HepG2 (cell line): ENCODE data around the gene SFTPB. TPM values are rescaled to one million over a fixed set of nuclear protein-coding genes. Genes with fewer than 3 reads are reported as not detected.

ENCODE experiments used
- ATAC-seq: fragments of 200-7000 bp; cut with Tn5 transposase; 3 replicates; pipeline ENCODE4 v1.9.1; 2020; ENCODE audit warnings: mild to moderate bottlenecking, moderate library complexity
- BruUV-seq: library from RNA; stranded (reverse); fragments of 400-500 nt; replicated peaks from 2 replicates; lab custom pipeline; 2021; lab: Mats Ljungman, UMichigan
- CTCF ChIA-PET: fragments of 300-600 bp; formaldehyde crosslinking; extraction: SDS; loops from one replicate; lab custom pipeline; 2021; ENCODE audit warnings: low total read pairs, inconsistent platforms, low intra/inter-chr PET ratio; lab: Yijun Ruan, JAX
- POLR2A ChIA-PET: fragments of 350-600 bp; sonication (Branson Sonifier 250); formaldehyde crosslinking; loops from one replicate; lab custom pipeline; 2020; ENCODE audit warnings: antibody characterized with exemption, inconsistent platforms; lab: Yijun Ruan, JAX
- DNase-seq: peaks from one replicate; pipeline ENCODE4 v3.0.0-alpha.2; 2015; ENCODE audit warnings: low spot score
- FAIRE-seq: peaks from 3 replicates; lab custom pipeline; 2011; peaks lifted over from hg19 to GRCh38; lab: Jason Lieb, UNC
- H2AFZ ChIP-seq: one replicate; pipeline ENCODE4 v1.6.1; 2011; ENCODE audit warnings: low read length, inconsistent platforms
- H3K27ac ChIP-seq: fragments of 300-600 bp; 3 replicates; pipeline ENCODE4 v1.8.0; 2011; ENCODE audit warnings: mixed run types, mild to moderate bottlenecking, mixed read lengths, low read length, inconsistent platforms; ENCODE audit not compliant: insufficient read depth; ENCODE audit errors: extremely low read length
- H3K27me3 ChIP-seq, 2 experiments: fragments of 200-600 bp in 1 of 2; 2 replicates in 1 of 2; 3 replicates in 1 of 2; pipeline versions ENCODE4 v1.6.0 to v1.8.0; 2011; ENCODE audit warnings: low read length in 2 of 2, mild to moderate bottlenecking in 2 of 2, moderate library complexity in 2 of 2, inconsistent platforms in 1 of 2; ENCODE audit not compliant: insufficient read depth in 2 of 2, control insufficient read depth in 1 of 2
- H3K36me3 ChIP-seq, 2 experiments: fragments of 200-600 bp in 1 of 2; replicated peaks in 1 of 2; 2 replicates in 1 of 2; 3 replicates in 1 of 2; pipeline versions ENCODE4 v1.5.1 to v1.8.0; 2011; ENCODE audit warnings: low read length in 2 of 2, inconsistent platforms in 1 of 2; ENCODE audit not compliant: insufficient read depth in 2 of 2, control insufficient read depth in 1 of 2
- H3K4me1 ChIP-seq: 2 replicates; pipeline ENCODE4 v1.5.1; 2012; ENCODE audit warnings: low read length, inconsistent platforms; ENCODE audit not compliant: insufficient read depth
- H3K4me2 ChIP-seq: 2 replicates; pipeline ENCODE4 v1.6.0; 2011; ENCODE audit warnings: low read depth, low read length, inconsistent platforms
- H3K4me3 ChIP-seq, 3 experiments: fragments of 200-600 bp in 1 of 3; sonication (generic), shearing (Covaris generic) in 1 of 3; replicated peaks in 1 of 3; 2 replicates each; pipeline ENCODE4 v1.5.1; 2011 to 2016; ENCODE audit warnings: low read length in 3 of 3, inconsistent platforms in 2 of 3, low read depth in 2 of 3, mild to moderate bottlenecking in 2 of 3, control low read depth in 1 of 3, mixed read lengths in 1 of 3; ENCODE audit not compliant: insufficient read depth in 1 of 3
- H3K79me2 ChIP-seq: one replicate; pipeline ENCODE4 v1.6.1; 2011; ENCODE audit warnings: low read length, inconsistent platforms; ENCODE audit not compliant: insufficient read depth
- H3K9ac ChIP-seq: 2 replicates; pipeline ENCODE4 v1.6.0; 2011; ENCODE audit warnings: mild to moderate bottlenecking, low read depth, low read length, inconsistent platforms; ENCODE audit not compliant: insufficient read depth
- H3K9me3 ChIP-seq: 2 replicates; pipeline ENCODE4 v1.5.1; 2012; ENCODE audit warnings: mild to moderate bottlenecking, low read length
- H4K20me1 ChIP-seq: 2 replicates; pipeline ENCODE4 v1.6.0; 2011; ENCODE audit warnings: inconsistent platforms, mild to moderate bottlenecking, low read length, moderate library complexity; ENCODE audit not compliant: insufficient read depth
- GATA4 ChIP-seq: sonication (generic); IDR thresholded peaks from 2 replicates; pipeline ENCODE4 v1.6.1; 2016; ENCODE audit warnings: antibody characterized with exemption, low read depth, borderline replicate concordance
- GZF1 ChIP-seq: sonication (generic); formaldehyde crosslinking; IDR thresholded peaks from 2 replicates; pipeline ENCODE4 v1.5.1; 2020; ENCODE audit warnings: mild to moderate bottlenecking, missing genetic modification reagents
- MED1 ChIP-seq: sonication (generic); formaldehyde crosslinking; IDR thresholded peaks from 2 replicates; pipeline ENCODE4 v1.4.0; 2020; ENCODE audit warnings: missing genetic modification reagents
- MED8 ChIP-seq: sonication (generic); formaldehyde crosslinking; IDR thresholded peaks from 2 replicates; pipeline ENCODE4 v1.8.1; 2023; ENCODE audit warnings: mild to moderate bottlenecking, missing genetic modification reagents; ENCODE audit not compliant: insufficient replicate concordance
- SAP130 ChIP-seq: IDR thresholded peaks from 2 replicates; pipeline ENCODE4 v1.6.1; 2016; ENCODE audit warnings: low read depth
- SNAI1 ChIP-seq: sonication (generic); formaldehyde crosslinking; IDR thresholded peaks from 2 replicates; pipeline ENCODE4 v1.5.0; 2020; ENCODE audit warnings: mild to moderate bottlenecking, missing genetic modification reagents, borderline replicate concordance
- ZBTB21 ChIP-seq: sonication (generic); formaldehyde crosslinking; IDR thresholded peaks from 2 replicates; pipeline ENCODE4 v1.4.0; 2020; ENCODE audit warnings: missing genetic modification reagents
- ZBTB25 ChIP-seq: IDR thresholded peaks from 2 replicates; pipeline ENCODE4 v1.6.1; 2018; ENCODE audit warnings: missing genetic modification reagents
- ZEB1 ChIP-seq: IDR thresholded peaks from 2 replicates; pipeline ENCODE4 v1.6.1; 2012; ENCODE audit warnings: mild to moderate bottlenecking, low read depth, inconsistent platforms; ENCODE audit not compliant: insufficient replicate concordance
- ZNF24 ChIP-seq: fragments of 450-650 bp; IDR thresholded peaks from 2 replicates; pipeline ENCODE4 v1.6.1; 2017; ENCODE audit warnings: antibody characterized with exemption, mild to moderate bottlenecking
- ZNF318 ChIP-seq: sonication (generic); formaldehyde crosslinking; IDR thresholded peaks from 2 replicates; pipeline ENCODE4 v1.4.0; 2020; ENCODE audit warnings: mild to moderate bottlenecking, missing genetic modification reagents
- ZNF460 ChIP-seq: sonication (generic); formaldehyde crosslinking; IDR thresholded peaks from 2 replicates; pipeline ENCODE4 v1.5.1; 2020; ENCODE audit warnings: missing genetic modification reagents, mild to moderate bottlenecking, borderline replicate concordance
- ZNF549 ChIP-seq: sonication (generic); formaldehyde crosslinking; IDR thresholded peaks from 2 replicates; pipeline ENCODE4 v1.5.0; 2020; ENCODE audit warnings: missing genetic modification reagents
- ZNF564 ChIP-seq: sonication (generic); formaldehyde crosslinking; IDR thresholded peaks from 2 replicates; pipeline ENCODE4 v1.8.1; 2023; ENCODE audit warnings: mild to moderate bottlenecking, missing genetic modification reagents
- WGBS: methylation state at CpG from one replicate; pipeline ENCODE4 v1.1.6; 2017; ENCODE audit warnings: low lambda C conversion rate; 5-methylcytosine and 5-hydroxymethylcytosine counted together
- in situ Hi-C: cut with HindIII; loops from 2 replicates; pipeline ENCODE4 v1.10.0; 2017; ENCODE audit warnings: low pct_unique_long_range_greater_than_20kb; ENCODE audit not compliant: extremely low pct_ligation_motif_present
- intact Hi-C: fragments of 100-400 bp; cut with micrococcal nuclease; formaldehyde crosslinking; loops from one replicate; pipeline ENCODE4 v1.10.0; 2022; ENCODE audit not compliant: unreplicated experiment
- polyA plus RNA-seq, 8 experiments: library from polyadenylated mRNA; depleted of rRNA in 3 of 8; stranded (reverse) in 7 of 8; unstranded in 1 of 8; fragments of >200 nt; fragmentation: Illumina TruSeq in 4 of 8; extraction: Trizol in 4 of 8; gene quantifications; 2 replicates each; pipeline versions ENCODE4 v1.2.1 to v1.2.3, GENCODE V29; 2011 to 2016; ENCODE audit warnings: low read depth in 4 of 8, missing spikeins in 1 of 8, mixed read lengths in 1 of 8; ENCODE audit not compliant: insufficient read depth in 1 of 8
- total RNA-seq, 5 experiments: library from RNA; depleted of rRNA; stranded (reverse); fragments of >200 nt; fragmentation: Illumina TruSeq; extraction: Trizol; gene quantifications; 2 replicates each; pipeline ENCODE4 v1.2.3, GENCODE V29; 2016; ENCODE audit warnings: low read depth in 1 of 5

SFTPB gene
- total and polyA plus RNA-seq, 2 of the 13 experiments (the other 11 are each of a cell fraction or from before 2014, with no cell fraction given) = not detected

GRCh38 chr2:85697096-85697495 is 29.1 kb upstream of the SFTPB start (continued):
- TF ChIP-seq MED8 = no peak
- no peak for TF ChIP-seq SNAI1 (CRISPR knock-in tag)

GRCh38 chr2:85695691-85696668 is 28.0 kb upstream of the SFTPB start:
- Histone ChIP-seq H4K20me1 (no peaks in the 10 kb centered on the region), H2AFZ (no peak overlapping the region), H3K27me3 (peaks cover 13 to 65% of the 10 kb centered on the region in 2 experiments; a peak in 4 of 5 replicates), H3K4me2 (no peak overlapping the region), H3K79me2 (no peaks in the 10 kb centered on the region), H3K36me3 (no peaks in the 10 kb centered on the region), H3K9ac (no peak overlapping the region), H3K27ac (no peak overlapping the region), H3K9me3 (no peaks in the 10 kb centered on the region), H3K4me1 (no peaks in the 10 kb centered on the region), H3K4me3 (no peak overlapping the region)
- in situ Hi-C loops (no loop called here), intact Hi-C loops (no loop called here)
- WGBS = 13% methylated on average over 12 of the region's 12 CpGs
- POLR2A ChIA-PET = no interaction called here
- no peak for FAIRE-seq
- no TSS peak for BruUV-seq
- CTCF ChIA-PET = no interaction called here
- no peak for DNase-seq
- ATAC-seq = no peak; the same call in 2 of the 3 replicates
- TF ChIP-seq ZNF564 (CRISPR knock-in tag) = no peak
- no peak for TF ChIP-seq ZEB1
- no peak for TF ChIP-seq ZNF460 (CRISPR knock-in tag)
- no peak for TF ChIP-seq ZNF549 (CRISPR knock-in tag)
- no peak for TF ChIP-seq ZBTB21 (CRISPR knock-in tag)
- no peak for TF ChIP-seq GATA4
- TF ChIP-seq ZNF318 = no peak
- TF ChIP-seq ZNF24 = no peak
- TF ChIP-seq ZBTB25 = no peak
- TF ChIP-seq MED1 (CRISPR knock-in tag) = no peak
- no peak for TF ChIP-seq SAP130 (CRISPR knock-in tag)
- TF ChIP-seq GZF1 (CRISPR knock-in tag) = no peak
